Measurements from ENCODE around the gene PM20D2.

Gene PM20D2

GRCh38 chr6:89117211-89118108 lies 28.4 kb upstream of the PM20D2 start, which contains the start of gene SRSF12:
TSS of gene SRSF12 (minus strand) at chr6:89118071. CDS start at chr6:89117887, 184 bp downstream.
- peak in 1 of 2 experiments; percentile 50 for DNase-seq (ENCODE audit: low read depth in 1 of 2, low spot score in 1 of 2)
- H3K4me3 ChIP-seq (replicated peaks; ENCODE audit: insufficient read depth, low read length) = peak within 1 kb of the TSS; percentile 61
- peak within 1 kb of the TSS; percentile 38; the same call in 1 of the 2 replicates for H3K27ac ChIP-seq (replicated peaks)
- no peaks in the 10 kb centered on the region for H3K27me3 ChIP-seq (ENCODE audit: insufficient read depth, poor library complexity, severe bottlenecking)
- TF ChIP-seq REST (IDR thresholded peaks at IDR 0.05; ENCODE audit: insufficient replicate concordance, low read depth) (no peak), SPI1 (IDR thresholded peaks at IDR 0.05; ENCODE audit: borderline replicate concordance, low read depth) (peak; percentile 8; the same call in 1 of the 2 replicates), CTCF (IDR thresholded peaks at IDR 0.05; ENCODE audit: insufficient read depth, low read length) (no peak), POLR2AphosphoS5 (IDR thresholded peaks at IDR 0.05; ENCODE audit: low read depth) (0 out of 2 replicates have a peak, but pooled peaks have one; percentile 29), GABPA (IDR thresholded peaks at IDR 0.05; ENCODE audit: low read depth) (0 out of 2 replicates have a peak, but pooled peaks have one; percentile 10)

DNA sequence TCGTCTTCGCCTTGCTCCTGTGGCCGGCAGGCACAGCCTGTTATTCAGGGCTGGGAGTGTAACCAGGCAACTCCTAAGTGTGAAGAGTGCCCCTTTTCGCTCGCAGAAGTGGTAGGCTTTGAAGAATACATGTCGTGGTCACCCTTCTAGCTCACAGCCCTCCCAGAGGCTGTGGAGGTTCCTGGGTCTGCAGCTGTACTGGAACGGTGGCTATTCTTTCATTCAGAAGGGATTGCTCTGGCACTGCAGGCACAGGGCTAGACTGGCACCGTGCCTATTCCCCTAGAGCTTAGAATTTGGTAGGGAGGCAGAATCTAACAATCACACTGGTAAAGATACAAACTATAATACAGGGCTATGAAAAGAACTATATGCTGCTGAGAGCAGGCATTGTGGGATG lies 26.9 kb upstream of the PM20D2 start:
- no peak for DNase-seq (ENCODE audit: low read depth in 1 of 2, low spot score in 1 of 2)
- H3K4me3 ChIP-seq (replicated peaks; ENCODE audit: insufficient read depth, low read length) = no peak overlapping the region
- no peak overlapping the region for H3K27ac ChIP-seq (replicated peaks)
- TF ChIP-seq POLR2AphosphoS5 (IDR thresholded peaks at IDR 0.05; ENCODE audit: low read depth) (no peak), REST (IDR thresholded peaks at IDR 0.05; ENCODE audit: insufficient replicate concordance, low read depth) (no peak), CTCF (IDR thresholded peaks at IDR 0.05; ENCODE audit: insufficient read depth, low read length) (no peak), GABPA (IDR thresholded peaks at IDR 0.05; ENCODE audit: low read depth) (no peak), SPI1 (IDR thresholded peaks at IDR 0.05; ENCODE audit: borderline replicate concordance, low read depth) (no peak)
- H3K27me3 ChIP-seq (ENCODE audit: insufficient read depth, poor library complexity, severe bottlenecking) = no peaks in the 10 kb centered on the region

DNA sequence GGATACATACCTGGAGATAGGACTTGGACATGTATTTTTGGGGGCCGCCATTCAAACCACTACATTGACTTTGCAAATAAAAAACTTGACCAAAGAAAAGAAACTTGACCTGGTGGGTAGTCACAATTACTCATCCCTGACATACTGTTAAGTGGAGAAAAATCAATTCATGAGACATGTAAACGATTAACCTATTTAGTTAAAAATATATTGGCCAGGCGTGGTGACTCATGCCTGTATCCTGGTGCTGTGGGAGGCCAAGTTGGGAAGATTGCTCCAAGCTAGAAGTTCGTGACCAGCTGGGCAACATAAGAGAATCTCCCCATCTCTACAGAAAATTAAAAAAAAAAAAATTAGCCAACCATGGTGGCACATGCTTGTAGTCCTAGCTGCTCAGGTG lies 25.5 kb upstream of the PM20D2 start:
- no peak for DNase-seq (ENCODE audit: low read depth in 1 of 2, low spot score in 1 of 2)
- H3K27ac ChIP-seq (replicated peaks) = no peak overlapping the region
- no peaks in the 10 kb centered on the region for H3K27me3 ChIP-seq (ENCODE audit: insufficient read depth, poor library complexity, severe bottlenecking)
- no peak overlapping the region for H3K4me3 ChIP-seq (replicated peaks; ENCODE audit: insufficient read depth, low read length)
- TF ChIP-seq POLR2AphosphoS5 (IDR thresholded peaks at IDR 0.05; ENCODE audit: low read depth) = no peak
- no peak for TF ChIP-seq CTCF (IDR thresholded peaks at IDR 0.05; ENCODE audit: insufficient read depth, low read length)
- no peak for TF ChIP-seq SPI1 (IDR thresholded peaks at IDR 0.05; ENCODE audit: borderline replicate concordance, low read depth)
- TF ChIP-seq REST (IDR thresholded peaks at IDR 0.05; ENCODE audit: insufficient replicate concordance, low read depth) = no peak
- TF ChIP-seq GABPA (IDR thresholded peaks at IDR 0.05; ENCODE audit: low read depth) = no peak
